Natural killer cell (primary cell): ENCODE data around the gene AKAP8L. TPM values are rescaled to one million over a fixed set of nuclear protein-coding genes. Genes with fewer than 3 reads are reported as not detected.

Experiments used
- ATAC-seq, 3 donors: fragments of 150-1000 bp in 2 of 3; fragments of 200-7000 bp in 1 of 3; cut with Tn5 transposase; 1 replicate in 1 of 3; 2 replicates in 2 of 3; pipeline ENCODE4 v1.10.0; 2021; ENCODE audit warnings: mild to moderate bottlenecking in 2 of 3, moderate library complexity in 2 of 3
- DNase-seq, 2 donors: peaks; one replicate each; pipeline versions ENCODE4 v3.0.0 to v3.0.0-alpha.2; 2013 to 2021; ENCODE audit warnings: mixed read lengths in 1 of 2
- H3K27ac ChIP-seq: one replicate; pipeline ENCODE4 v1.5.1; 2013; ENCODE audit warnings: mild to moderate bottlenecking, low read length
- H3K27me3 ChIP-seq: one replicate; pipeline ENCODE4 v1.6.1; 2013; ENCODE audit warnings: low read length; ENCODE audit not compliant: control insufficient read depth, insufficient read depth
- H3K36me3 ChIP-seq: one replicate; pipeline ENCODE4 v1.6.1; 2013; ENCODE audit warnings: low read length; ENCODE audit not compliant: control insufficient read depth, insufficient read depth
- H3K4me1 ChIP-seq: one replicate; pipeline ENCODE4 v1.6.1; 2013; ENCODE audit warnings: low read length; ENCODE audit not compliant: control insufficient read depth, insufficient read depth
- H3K4me3 ChIP-seq: one replicate; pipeline ENCODE4 v1.5.1; 2013; ENCODE audit warnings: low read length
- H3K9me3 ChIP-seq: one replicate; pipeline ENCODE4 v1.6.1; 2013; ENCODE audit warnings: low read length; ENCODE audit not compliant: control insufficient read depth, insufficient read depth
- H3K27ac Mint-ChIP-seq, 2 donors: one replicate each; pipeline ENCODE4 v1.8.0; 2022; ENCODE audit warnings: mild to moderate bottlenecking in 2 of 2, mixed read lengths in 2 of 2, moderate library complexity in 1 of 2
- H3K27me3 Mint-ChIP-seq, 2 donors: one replicate each; pipeline ENCODE4 v1.8.0; 2022; ENCODE audit warnings: low read depth in 2 of 2, mixed read lengths in 2 of 2
- H3K36me3 Mint-ChIP-seq: one replicate; pipeline ENCODE4 v1.8.0; 2022; ENCODE audit warnings: mixed read lengths
- H3K4me1 Mint-ChIP-seq, 2 donors: one replicate each; pipeline ENCODE4 v1.8.0; 2022; ENCODE audit warnings: mixed read lengths in 2 of 2
- H3K4me3 Mint-ChIP-seq: one replicate; pipeline ENCODE4 v1.8.0; 2022; ENCODE audit warnings: mild to moderate bottlenecking, moderate library complexity, mixed read lengths
- H3K9me3 Mint-ChIP-seq, 2 donors: one replicate each; pipeline ENCODE4 v1.8.0; 2022; ENCODE audit warnings: mixed read lengths in 2 of 2
- CTCF ChIP-seq: fragments of 200-600 bp; IDR thresholded peaks from one replicate; pipeline ENCODE4 v1.8.0; 2022; ENCODE audit warnings: antibody characterized with exemption
- WGBS: methylation state at CpG from one replicate; pipeline ENCODE4 v1.1.7; 2013; ENCODE audit warnings: missing lambda C conversion rate; ENCODE audit not compliant: insufficient coverage; 5-methylcytosine and 5-hydroxymethylcytosine counted together
- intact Hi-C: fragments of 100-400 bp; cut with micrococcal nuclease; formaldehyde crosslinking; loops from one replicate; pipeline ENCODE4 v1.14.2; 2022
- total RNA-seq, 4 donors: library from RNA; stranded (reverse); fragments of 120-200 nt in 1 of 4; gene quantifications; one replicate each; pipeline versions ENCODE4 v1.2.3 to v1.2.4, GENCODE V29; 2013 to 2022

The AKAP8L gene
- total RNA-seq, 3 donors from 2014 or later (not counting 1 experiment from before 2014, with no cell fraction given): 144 to 174 (median 173) TPM

GRCh38 chr19:15381429-15381828 is 37.4 kb downstream of the AKAP8L start:
- Mint-ChIP-seq H3K27ac (peak overlapping the region; percentile 92 to 93), H3K4me1 (peaks cover 24 to 32% of the 10 kb centered on the region in 2 donors), H3K4me3 (peak overlapping the region; percentile 51), H3K9me3 (no peaks in the 10 kb centered on the region), H3K36me3 (no peaks in the 10 kb centered on the region), H3K27me3 (no peaks in the 10 kb centered on the region)
- Histone ChIP-seq H3K4me3 (no peak overlapping the region), H3K36me3 (peaks cover 3% of the 10 kb centered on the region), H3K4me1 (peaks cover 27% of the 10 kb centered on the region), H3K9me3 (no peaks in the 10 kb centered on the region), H3K27me3 (no peaks in the 10 kb centered on the region), H3K27ac (no peak overlapping the region)
- intact Hi-C loops: no loop called here
- WGBS: 90% methylated on average over 2 of the region's 2 CpGs
- ATAC-seq: no peak
- DNase-seq: no peak
- TF ChIP-seq CTCF: no peak

DNA sequence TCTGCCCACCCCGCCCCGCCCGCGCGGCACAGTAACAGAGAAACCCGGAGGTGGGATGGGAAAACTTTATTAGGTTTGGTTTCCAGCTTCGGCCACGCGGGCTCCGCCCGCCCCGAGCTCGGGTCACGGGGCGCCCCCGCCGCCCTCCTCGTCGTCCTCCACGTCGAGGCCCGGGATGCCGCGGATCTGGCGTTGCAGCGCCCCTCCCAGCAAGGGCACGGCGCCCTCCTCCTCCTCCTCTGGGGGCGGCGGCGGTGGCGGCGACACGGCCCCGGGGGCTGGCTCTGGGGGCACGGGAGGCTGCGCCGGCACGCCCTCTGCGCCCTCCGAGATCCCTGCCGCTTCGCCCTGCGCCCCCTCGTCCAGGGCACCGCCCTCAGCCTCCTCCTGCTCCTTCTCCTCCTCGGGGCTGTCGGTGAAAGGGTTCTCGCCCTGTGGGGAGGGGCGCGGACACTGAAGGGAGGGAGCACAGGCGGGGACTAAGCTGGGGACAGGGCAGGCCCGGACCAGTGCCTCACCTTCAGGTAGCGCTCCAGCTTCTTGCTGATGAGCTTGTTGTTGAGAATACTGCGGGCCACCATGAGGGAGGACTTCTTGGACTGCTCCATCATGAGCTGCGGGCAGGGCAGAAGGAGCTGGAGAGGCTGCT is 38.7 kb downstream of the AKAP8L start:
- Histone ChIP-seq H3K27ac (peak overlapping the region; percentile 35), H3K4me3 (peak overlapping the region; percentile 40), H3K27me3 (no peaks in the 10 kb centered on the region), H3K36me3 (peaks cover 2% of the 10 kb centered on the region), H3K4me1 (peaks cover 27% of the 10 kb centered on the region), H3K9me3 (no peaks in the 10 kb centered on the region)
- Mint-ChIP-seq H3K27ac (peak overlapping the region; percentile 92 to 93), H3K4me1 (peaks cover 25 to 32% of the 10 kb centered on the region in 2 donors), H3K36me3 (no peaks in the 10 kb centered on the region), H3K9me3 (no peaks in the 10 kb centered on the region), H3K27me3 (no peaks in the 10 kb centered on the region), H3K4me3 (peak overlapping the region; percentile 98)
- intact Hi-C loops: loop anchor here (1.0 to 5.0 kb wide), 3 partner anchors 39 to 88 kb away; no protein-coding TSS in a partner anchor
- 2% methylated on average over 54 of the region's 56 CpGs for WGBS
- no peak for DNase-seq
- ATAC-seq: peak; percentile 19 to 40 (median 31)
- TF ChIP-seq CTCF: no peak

DNA sequence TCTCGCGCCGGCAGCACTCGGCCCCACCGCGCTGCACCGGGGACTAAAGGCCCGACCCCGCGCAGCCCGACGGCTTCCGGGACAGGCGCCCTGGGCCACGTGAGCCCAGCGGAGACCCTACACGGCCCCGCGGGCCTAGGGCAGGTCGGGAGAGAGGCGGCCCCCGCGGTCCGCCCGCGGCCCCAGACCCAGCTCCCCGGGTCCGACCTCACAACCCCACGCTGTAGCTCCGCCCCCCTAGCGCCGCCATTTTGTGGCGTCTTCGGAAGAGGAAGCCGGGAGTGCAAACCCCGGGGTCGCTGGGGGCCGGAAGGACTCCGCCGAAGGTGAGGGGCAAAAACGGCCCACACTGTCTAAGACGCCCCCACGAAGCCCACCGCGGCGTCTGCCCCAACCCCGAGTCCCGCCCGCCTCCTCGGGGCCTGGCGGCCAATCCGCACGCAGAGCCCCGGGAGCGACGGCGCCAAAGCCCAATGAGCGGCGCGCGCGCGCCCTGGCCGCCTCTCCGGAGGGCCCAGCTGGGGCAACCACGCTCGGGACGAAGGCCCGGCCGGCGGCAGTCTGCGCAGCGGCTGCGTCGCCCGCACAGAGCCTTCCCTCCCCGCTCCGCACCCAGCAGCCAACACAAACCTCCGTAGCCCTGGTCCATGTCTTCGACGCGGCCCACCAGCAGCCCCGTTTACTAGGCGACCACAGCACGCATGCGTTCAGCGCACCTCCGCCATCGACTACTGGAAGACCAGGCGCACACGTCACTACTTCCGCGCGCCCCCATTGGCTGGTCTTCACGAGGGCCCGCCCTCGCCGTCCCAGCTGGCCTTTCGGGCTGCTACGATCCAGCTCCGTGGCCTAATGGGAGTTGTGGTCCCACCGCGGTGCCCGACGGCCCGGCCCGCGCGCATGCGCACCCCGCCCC is 39.4 kb downstream of the AKAP8L start, which contains the start of gene AKAP8:
Gene AKAP8, minus strand, starts transcription at position 705 of the 916 bp plus-strand sequence. Its CDS starts 56 bp downstream, at position 649.
- H3K27ac Mint-ChIP-seq: peak within 1 kb of the TSS; percentile 92 to 93
- no peaks in the 10 kb centered on the region for H3K27me3 ChIP-seq
- TF ChIP-seq CTCF: no peak
- H3K4me3 ChIP-seq: peak within 1 kb of the TSS; percentile 84
- peaks cover 34% of the 10 kb centered on the region for H3K4me1 ChIP-seq
- DNase-seq (peak; percentile 98 to 99), ATAC-seq (peak; percentile 89 to 97 (median 91))
- no peaks in the 10 kb centered on the region for H3K9me3 ChIP-seq
- H3K36me3 ChIP-seq: peaks cover 3% of the 10 kb centered on the region
- H3K27me3 Mint-ChIP-seq: no peaks in the 10 kb centered on the region
- intact Hi-C loops: loop anchor here (1.0 to 5.0 kb wide), 3 partner anchors 40 to 87 kb away; no protein-coding TSS in a partner anchor
- WGBS: under 1% methylated on average over 111 of the region's 111 CpGs
- H3K4me3 Mint-ChIP-seq: peak within 1 kb of the TSS; percentile 98
- H3K27ac ChIP-seq: peak within 1 kb of the TSS; percentile 98
- no peaks in the 10 kb centered on the region for H3K36me3 Mint-ChIP-seq
- H3K9me3 Mint-ChIP-seq: no peaks in the 10 kb centered on the region
- H3K4me1 Mint-ChIP-seq: peaks cover 25 to 37% of the 10 kb centered on the region in 2 donors
